Endothelial cell of umbilical vein (primary cell): ENCODE measurements around the gene ADARB2.

Source experiments
- EZH2 ChIP-seq: IDR thresholded peaks from 2 replicates; pipeline ENCODE4 v1.6.1; 2012; ENCODE audit warnings: borderline replicate concordance, low read depth, mild to moderate bottlenecking, moderate library complexity, low read length, inconsistent platforms; ENCODE audit not compliant: severe bottlenecking
- GATA2 ChIP-seq: IDR thresholded peaks from 2 replicates; pipeline ENCODE4 v1.7.0; 2011; ENCODE audit warnings: low read depth, mild to moderate bottlenecking, moderate library complexity, mixed read lengths, low read length; ENCODE audit not compliant: insufficient read length, insufficient read depth
- JUN ChIP-seq: IDR thresholded peaks from 2 replicates; pipeline ENCODE4 v1.6.1; 2011; ENCODE audit warnings: borderline replicate concordance, low read depth; ENCODE audit not compliant: insufficient read length, insufficient read depth
- MYC ChIP-seq: IDR thresholded peaks from one replicate; pipeline ENCODE4 v1.6.1; 2011; ENCODE audit warnings: mild to moderate bottlenecking, low read depth, low read length
- POLR2A ChIP-seq: IDR thresholded peaks from 2 replicates; pipeline ENCODE4 v1.6.1; 2012; ENCODE audit warnings: low read depth, mild to moderate bottlenecking, control low read depth, low read length
- POLR2AphosphoS5 ChIP-seq: IDR thresholded peaks from 2 replicates; pipeline ENCODE4 v1.6.1; 2012; ENCODE audit warnings: low read depth, mild to moderate bottlenecking, control low read depth, low read length, moderate library complexity; ENCODE audit not compliant: insufficient read depth
- TF ChIP-seq, protein P1 (sequence below), 2 donors: IDR thresholded peaks; 1 replicate in 1 of 2; 2 replicates in 1 of 2; pipeline ENCODE4 v1.5.1; 2011; ENCODE audit warnings: low read length in 2 of 2, mild to moderate bottlenecking in 2 of 2, moderate library complexity in 2 of 2, control low read depth in 1 of 2, inconsistent platforms in 1 of 2, low read depth in 1 of 2; ENCODE audit not compliant: insufficient read depth in 1 of 2; ENCODE audit errors: extremely low read depth in 1 of 2
- TF ChIP-seq, protein P2 (sequence below): IDR thresholded peaks from 2 replicates; pipeline ENCODE4 v1.6.1; 2011; ENCODE audit not compliant: insufficient read depth, insufficient read length

DNA sequence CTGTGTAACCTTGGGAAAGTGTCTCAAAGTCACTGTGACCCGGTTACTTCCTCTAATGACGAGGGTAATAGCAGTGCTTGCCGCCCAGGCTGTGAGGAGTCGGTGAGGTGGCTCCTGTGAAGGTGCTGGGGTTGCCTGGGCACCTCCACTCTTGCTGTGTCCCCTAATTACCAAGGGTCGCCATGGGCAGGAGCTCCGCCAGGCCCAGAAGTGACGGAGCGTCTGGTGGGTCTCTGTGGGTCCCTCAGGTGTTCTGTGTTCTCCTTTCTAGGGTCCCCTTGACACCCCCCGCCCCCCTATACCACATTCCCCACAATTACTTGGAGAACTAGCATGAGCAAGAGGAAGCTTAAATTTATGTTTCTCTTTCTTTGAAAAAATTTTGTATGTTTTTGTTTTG, 519.7 kb downstream of the ADARB2 start:
- TF ChIP-seq, protein P1, sequence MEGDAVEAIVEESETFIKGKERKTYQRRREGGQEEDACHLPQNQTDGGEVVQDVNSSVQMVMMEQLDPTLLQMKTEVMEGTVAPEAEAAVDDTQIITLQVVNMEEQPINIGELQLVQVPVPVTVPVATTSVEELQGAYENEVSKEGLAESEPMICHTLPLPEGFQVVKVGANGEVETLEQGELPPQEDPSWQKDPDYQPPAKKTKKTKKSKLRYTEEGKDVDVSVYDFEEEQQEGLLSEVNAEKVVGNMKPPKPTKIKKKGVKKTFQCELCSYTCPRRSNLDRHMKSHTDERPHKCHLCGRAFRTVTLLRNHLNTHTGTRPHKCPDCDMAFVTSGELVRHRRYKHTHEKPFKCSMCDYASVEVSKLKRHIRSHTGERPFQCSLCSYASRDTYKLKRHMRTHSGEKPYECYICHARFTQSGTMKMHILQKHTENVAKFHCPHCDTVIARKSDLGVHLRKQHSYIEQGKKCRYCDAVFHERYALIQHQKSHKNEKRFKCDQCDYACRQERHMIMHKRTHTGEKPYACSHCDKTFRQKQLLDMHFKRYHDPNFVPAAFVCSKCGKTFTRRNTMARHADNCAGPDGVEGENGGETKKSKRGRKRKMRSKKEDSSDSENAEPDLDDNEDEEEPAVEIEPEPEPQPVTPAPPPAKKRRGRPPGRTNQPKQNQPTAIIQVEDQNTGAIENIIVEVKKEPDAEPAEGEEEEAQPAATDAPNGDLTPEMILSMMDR (IDR thresholded peaks at IDR 0.05; ENCODE audit: extremely low read depth in 1 of 2, insufficient read depth in 1 of 2, low read depth in 1 of 2, low read length in 2 of 2): no peak
- no peak for TF ChIP-seq EZH2
- TF ChIP-seq POLR2AphosphoS5: no peak
- TF ChIP-seq POLR2A: no peak
- TF ChIP-seq, protein P2, sequence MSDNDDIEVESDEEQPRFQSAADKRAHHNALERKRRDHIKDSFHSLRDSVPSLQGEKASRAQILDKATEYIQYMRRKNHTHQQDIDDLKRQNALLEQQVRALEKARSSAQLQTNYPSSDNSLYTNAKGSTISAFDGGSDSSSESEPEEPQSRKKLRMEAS: no peak
- TF ChIP-seq GATA2: no peak
- TF ChIP-seq MYC: no peak
- no peak for TF ChIP-seq JUN
